Measurements from ENCODE around the gene PLEKHB2.

- TF ChIP-seq SMARCC2 (IDR thresholded peaks at IDR 0.05; ENCODE audit: low read depth) (no peak), TEAD4 (IDR thresholded peaks at IDR 0.05; ENCODE audit: low read length) (no peak), TEAD4 (CRISPR knock-in tag; IDR thresholded peaks at IDR 0.05; ENCODE audit: borderline replicate concordance) (no peak), CTCF (IDR thresholded peaks at IDR 0.05 in 2 of 3, conservative IDR thresholded peaks at IDR 0.05 in 1 of 3; ENCODE audit: insufficient read depth in 2 of 3, low read depth in 1 of 3, low read length in 3 of 3) (no peak), PREB (CRISPR knock-in tag; IDR thresholded peaks at IDR 0.05) (no peak), E4F1 (CRISPR knock-in tag; IDR thresholded peaks at IDR 0.05; ENCODE audit: borderline replicate concordance) (no peak), ZNF175 (CRISPR knock-in tag; IDR thresholded peaks at IDR 0.05; ENCODE audit: low read depth) (no peak), NR3C1 (CRISPR knock-in tag; IDR thresholded peaks at IDR 0.05) (no peak), PTTG1 (tag; IDR thresholded peaks at IDR 0.05; ENCODE audit: low read depth) (no peak), FOXA1 (IDR thresholded peaks at IDR 0.05; ENCODE audit: borderline replicate concordance) (no peak)
Observed at GRCh38 chr2:131146231-131146630, 41.1 kb downstream of the PLEKHB2 start.
